HG02759 (cell line): Measurements from ENCODE around the gene FBXW11.

Experiments used
- ATAC-seq: cut with Tn5 transposase; IDR thresholded peaks from one replicate; pipeline ENCODE4 v1.9.1; 2021; ENCODE audit warnings: mild to moderate bottlenecking, moderate library complexity; ENCODE audit not compliant: unreplicated experiment

The FBXW11 gene

DNA sequence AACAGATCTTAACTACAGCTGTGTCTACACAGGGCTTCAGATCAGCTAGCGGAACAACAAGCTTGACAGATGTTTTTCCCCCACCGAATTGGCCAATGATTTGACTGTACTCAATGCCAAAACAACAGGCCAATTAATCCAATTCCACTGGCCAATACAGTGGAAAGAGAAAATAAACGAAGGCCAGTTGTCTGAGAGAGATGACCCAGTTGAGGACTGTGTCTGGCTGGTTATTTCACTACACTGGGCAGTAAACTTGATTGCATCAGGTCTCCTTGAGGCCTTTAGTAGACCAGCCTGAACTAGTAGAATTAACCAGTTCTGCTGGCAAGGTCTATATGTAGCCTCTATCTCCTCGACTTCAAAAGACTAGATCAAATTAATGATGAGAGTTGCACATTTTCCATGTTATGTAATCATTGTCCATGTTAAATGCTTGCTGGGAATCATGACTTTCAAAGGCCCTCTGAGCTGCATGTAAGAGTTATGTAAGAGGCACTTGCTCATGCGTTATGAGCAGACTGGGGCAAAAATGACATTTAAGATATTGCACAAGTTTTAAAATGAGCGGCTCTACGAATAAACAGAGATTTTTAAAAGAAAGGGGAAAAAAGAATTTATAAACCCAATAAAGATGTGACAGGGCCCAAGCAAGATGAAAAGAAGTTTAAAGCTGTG, 192.5 kb downstream of the FBXW11 start:
- ATAC-seq = no peak

DNA sequence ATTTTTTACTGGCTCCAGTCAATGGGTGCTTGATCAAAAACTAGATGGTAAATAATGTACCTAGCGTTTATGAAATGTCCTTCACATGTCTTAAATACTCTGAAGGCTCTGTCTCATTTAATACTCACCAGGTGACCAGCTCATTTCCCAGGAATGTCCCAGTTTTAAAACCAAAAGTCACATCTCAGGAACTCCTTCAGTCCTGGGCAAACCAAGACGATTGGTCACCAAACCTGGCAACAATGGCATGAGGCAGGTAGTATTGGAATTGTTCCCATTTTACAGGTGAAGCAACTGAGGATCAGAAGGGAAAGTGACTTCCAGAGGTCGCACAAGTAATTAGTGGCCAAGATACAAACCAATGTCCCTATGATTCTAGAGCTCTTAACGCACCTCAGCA, 193.2 kb downstream of the FBXW11 start:
- no peak for ATAC-seq
